Measurements from ENCODE around the gene MOV10.

MOV10 gene

DNA sequence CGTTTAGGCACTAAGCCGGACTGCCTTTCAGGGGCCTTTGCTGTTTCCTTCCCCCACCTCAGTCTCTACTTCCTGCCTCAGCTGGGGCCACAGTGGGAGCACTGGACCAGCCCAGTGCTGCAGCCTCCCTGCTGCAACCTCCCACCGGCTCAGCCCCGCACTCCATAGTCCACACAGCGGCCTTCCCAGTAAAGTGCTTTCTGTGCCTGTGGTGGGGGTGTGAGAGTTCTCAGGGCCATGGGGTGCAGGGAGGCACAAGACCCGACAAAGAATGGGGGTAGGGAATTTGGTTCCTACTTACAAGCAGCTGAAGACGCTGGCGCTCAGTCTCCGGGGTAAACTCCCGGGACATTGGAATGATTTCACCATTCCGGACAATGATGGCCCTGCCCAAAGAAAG, 37.2 kb downstream of the MOV10 start:
- DNase-seq, result no peak
- Mint-ChIP-seq H3K4me1 (peaks cover 51% of the 10 kb centered on the region), H3K9me3 (no peaks in the 10 kb centered on the region), H3K27me3 (ENCODE audit: low read depth, poor library complexity) (peaks cover 56% of the 10 kb centered on the region), H3K4me3 (no peak overlapping the region), H3K27ac (no peak overlapping the region), H3K36me3 (ENCODE audit: low read depth) (no peaks in the 10 kb centered on the region)
- TF ChIP-seq, protein P1, sequence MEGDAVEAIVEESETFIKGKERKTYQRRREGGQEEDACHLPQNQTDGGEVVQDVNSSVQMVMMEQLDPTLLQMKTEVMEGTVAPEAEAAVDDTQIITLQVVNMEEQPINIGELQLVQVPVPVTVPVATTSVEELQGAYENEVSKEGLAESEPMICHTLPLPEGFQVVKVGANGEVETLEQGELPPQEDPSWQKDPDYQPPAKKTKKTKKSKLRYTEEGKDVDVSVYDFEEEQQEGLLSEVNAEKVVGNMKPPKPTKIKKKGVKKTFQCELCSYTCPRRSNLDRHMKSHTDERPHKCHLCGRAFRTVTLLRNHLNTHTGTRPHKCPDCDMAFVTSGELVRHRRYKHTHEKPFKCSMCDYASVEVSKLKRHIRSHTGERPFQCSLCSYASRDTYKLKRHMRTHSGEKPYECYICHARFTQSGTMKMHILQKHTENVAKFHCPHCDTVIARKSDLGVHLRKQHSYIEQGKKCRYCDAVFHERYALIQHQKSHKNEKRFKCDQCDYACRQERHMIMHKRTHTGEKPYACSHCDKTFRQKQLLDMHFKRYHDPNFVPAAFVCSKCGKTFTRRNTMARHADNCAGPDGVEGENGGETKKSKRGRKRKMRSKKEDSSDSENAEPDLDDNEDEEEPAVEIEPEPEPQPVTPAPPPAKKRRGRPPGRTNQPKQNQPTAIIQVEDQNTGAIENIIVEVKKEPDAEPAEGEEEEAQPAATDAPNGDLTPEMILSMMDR (IDR thresholded peaks at IDR 0.05), result no peak

DNA sequence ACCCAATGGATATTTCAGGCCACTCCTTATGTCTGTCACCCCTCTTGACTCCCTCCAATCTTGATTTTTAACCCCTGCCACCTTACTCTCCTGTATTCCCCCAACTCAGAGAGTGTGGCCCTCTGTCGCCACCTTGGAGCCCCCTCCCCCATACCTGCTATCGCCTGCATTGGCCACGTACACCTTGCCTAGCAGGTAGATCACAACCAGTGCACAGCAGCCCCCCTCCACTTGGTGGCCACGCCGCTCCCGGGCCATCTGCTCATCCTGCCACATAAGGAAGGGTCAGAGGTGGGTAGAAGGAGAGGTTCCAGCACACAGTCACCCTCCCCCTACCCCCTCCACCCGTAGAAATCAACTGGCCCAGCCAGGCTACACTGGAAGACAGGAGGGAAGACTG, 37.7 kb downstream of the MOV10 start:
- DNase-seq, result no peak
- no peak overlapping the region for H3K27ac Mint-ChIP-seq
- H3K4me3 Mint-ChIP-seq, result no peak overlapping the region
- TF ChIP-seq, protein P1 (IDR thresholded peaks at IDR 0.05), result no peak
- H3K9me3 Mint-ChIP-seq, result no peaks in the 10 kb centered on the region
- no peaks in the 10 kb centered on the region for H3K36me3 Mint-ChIP-seq (ENCODE audit: low read depth)
- peaks cover 59% of the 10 kb centered on the region for H3K27me3 Mint-ChIP-seq (ENCODE audit: low read depth, poor library complexity)
- H3K4me1 Mint-ChIP-seq, result peaks cover 56% of the 10 kb centered on the region

- Mint-ChIP-seq H3K4me1 (peaks cover 54% of the 10 kb centered on the region), H3K27ac (no peak overlapping the region), H3K4me3 (no peak overlapping the region), H3K27me3 (ENCODE audit: low read depth, poor library complexity) (peaks cover 64% of the 10 kb centered on the region), H3K9me3 (no peaks in the 10 kb centered on the region), H3K36me3 (ENCODE audit: low read depth) (no peaks in the 10 kb centered on the region)
- DNase-seq, result no peak
- TF ChIP-seq, protein P1 (IDR thresholded peaks at IDR 0.05), result no peak
These were observed 38.3 kb downstream of the MOV10 start for GRCh38 chr1:112712701-112713128.

- peaks cover 68% of the 10 kb centered on the region for H3K27me3 Mint-ChIP-seq (ENCODE audit: low read depth, poor library complexity)
These were observed 39.2 kb downstream of the MOV10 start for GRCh38 chr1:112713466-112714312.

GRCh38 chr1:112714313-112715263, 40.1 kb downstream of the MOV10 start:
- DNase-seq, result peak; percentile 49
- Mint-ChIP-seq H3K36me3 (ENCODE audit: low read depth) (no peaks in the 10 kb centered on the region), H3K27me3 (ENCODE audit: low read depth, poor library complexity) (peaks cover 68% of the 10 kb centered on the region), H3K9me3 (no peaks in the 10 kb centered on the region), H3K27ac (no peak overlapping the region), H3K4me1 (peaks cover 53% of the 10 kb centered on the region), H3K4me3 (peak overlapping the region; percentile 84)
- TF ChIP-seq, protein P1 (IDR thresholded peaks at IDR 0.05), result no peak

More at GRCh38 chr1:112713466-112714312, 39.2 kb downstream of the MOV10 start:
- no peak overlapping the region for H3K27ac Mint-ChIP-seq
- peak overlapping the region; percentile 84 for H3K4me3 Mint-ChIP-seq
- no peak for DNase-seq
- H3K36me3 Mint-ChIP-seq (ENCODE audit: low read depth), result no peaks in the 10 kb centered on the region
- TF ChIP-seq, protein P1 (IDR thresholded peaks at IDR 0.05), result no peak
- peaks cover 52% of the 10 kb centered on the region for H3K4me1 Mint-ChIP-seq
- no peaks in the 10 kb centered on the region for H3K9me3 Mint-ChIP-seq

Data from nephron progenitor cell (in vitro differentiated cells).